WTC11 (cell line): ENCODE measurements around the gene GRID2. TPM values are rescaled to one million over a fixed set of nuclear protein-coding genes. Genes with fewer than 3 reads are reported as not detected.

Experiments used
- ATAC-seq: fragments of 200-7000 bp; cut with Tn5 transposase; 2 replicates; pipeline ENCODE4 v1.10.0; 2021; ENCODE audit warnings: mild to moderate bottlenecking, moderate library complexity
- CTCF ChIA-PET: fragments of 300-600 bp; sonication (Branson Sonifier 250); formaldehyde crosslinking; loops from one replicate; lab custom pipeline; 2021; ENCODE audit warnings: antibody characterized with exemption; lab: Charles Lee
- POLR2A ChIA-PET: fragments of 350-600 bp; sonication (Branson Sonifier 250); formaldehyde crosslinking; loops from one replicate; lab custom pipeline; 2021; ENCODE audit warnings: antibody characterized with exemption; lab: Charles Lee
- DNase-seq: peaks from one replicate; pipeline ENCODE4 v3.0.0; 2021; ENCODE audit warnings: low spot score
- H3K27ac Mint-ChIP-seq: 2 replicates; pipeline ENCODE4 v1.8.0; 2021; ENCODE audit warnings: mixed read lengths
- H3K27me3 Mint-ChIP-seq: 2 replicates; pipeline ENCODE4 v1.8.0; 2021; ENCODE audit warnings: low read depth, mild to moderate bottlenecking, moderate library complexity, mixed read lengths
- H3K36me3 Mint-ChIP-seq: 2 replicates; pipeline ENCODE4 v1.8.0; 2021; ENCODE audit warnings: mixed read lengths
- H3K4me1 Mint-ChIP-seq: 2 replicates; pipeline ENCODE4 v1.8.0; 2022; ENCODE audit warnings: mixed read lengths
- H3K4me3 Mint-ChIP-seq: 2 replicates; pipeline ENCODE4 v1.8.0; 2021; ENCODE audit warnings: mild to moderate bottlenecking, moderate library complexity, mixed read lengths
- H3K9me3 Mint-ChIP-seq: 2 replicates; pipeline ENCODE4 v1.8.0; 2021; ENCODE audit warnings: mixed read lengths
- ATF3 ChIP-seq: sonication (generic); formaldehyde crosslinking; conservative IDR thresholded peaks from 2 replicates; pipeline ENCODE4 v1.8.1; 2022; ENCODE audit warnings: mild to moderate bottlenecking, missing genetic modification reagents
- CTCF ChIP-seq: fragments of 200-600 bp; IDR thresholded peaks from 2 replicates; pipeline ENCODE4 v1.8.0; 2022; ENCODE audit warnings: antibody characterized with exemption
- E2F1 ChIP-seq: sonication (generic); formaldehyde crosslinking; IDR thresholded peaks from 2 replicates; pipeline ENCODE4 v1.8.0; 2022; ENCODE audit warnings: mild to moderate bottlenecking, missing genetic modification reagents
- E2F4 ChIP-seq: sonication (generic); formaldehyde crosslinking; IDR thresholded peaks from 2 replicates; pipeline ENCODE4 v1.8.1; 2022; ENCODE audit warnings: low read depth, mild to moderate bottlenecking, moderate library complexity, missing genetic modification reagents, borderline replicate concordance
- ELF4 ChIP-seq: sonication (generic); formaldehyde crosslinking; IDR thresholded peaks from 2 replicates; pipeline ENCODE4 v1.8.1; 2022; ENCODE audit warnings: low read depth, mild to moderate bottlenecking, moderate library complexity, missing genetic modification reagents
- ERG ChIP-seq: fragments of 250-450 bp; sonication (Bioruptor Pico); IDR thresholded peaks from 2 replicates; pipeline ENCODE4 v1.8.0; 2021; ENCODE audit warnings: mild to moderate bottlenecking
- ESRRA ChIP-seq: sonication (generic); formaldehyde crosslinking; IDR thresholded peaks from 2 replicates; pipeline ENCODE4 v1.8.1; 2022; ENCODE audit warnings: mild to moderate bottlenecking, missing genetic modification reagents, borderline replicate concordance
- FOXK1 ChIP-seq: sonication (generic); formaldehyde crosslinking; IDR thresholded peaks from 2 replicates; pipeline ENCODE4 v1.8.0; 2022; ENCODE audit warnings: mild to moderate bottlenecking, moderate library complexity, missing genetic modification reagents
- FOXP1 ChIP-seq: sonication (generic); formaldehyde crosslinking; IDR thresholded peaks from 2 replicates; pipeline ENCODE4 v1.8.0; 2022; ENCODE audit warnings: missing genetic modification reagents, mild to moderate bottlenecking, moderate library complexity, borderline replicate concordance
- GTF2I ChIP-seq: fragments of 250-450 bp; sonication (Bioruptor Pico); conservative IDR thresholded peaks from 2 replicates; pipeline ENCODE4 v1.4.0; 2021; ENCODE audit warnings: mild to moderate bottlenecking
- IRF2 ChIP-seq: sonication (generic); formaldehyde crosslinking; IDR thresholded peaks from 2 replicates; pipeline ENCODE4 v1.8.0; 2022; ENCODE audit warnings: low read depth, missing genetic modification reagents, borderline replicate concordance
- JUN ChIP-seq: sonication (generic); formaldehyde crosslinking; IDR thresholded peaks from 2 replicates; pipeline ENCODE4 v1.8.0; 2023; ENCODE audit warnings: mild to moderate bottlenecking, missing genetic modification reagents
- KAT7 ChIP-seq: sonication (generic); formaldehyde crosslinking; IDR thresholded peaks from 2 replicates; pipeline ENCODE4 v1.8.1; 2023; ENCODE audit warnings: missing genetic modification reagents, mild to moderate bottlenecking, borderline replicate concordance
- NR1H2 ChIP-seq: sonication (generic); formaldehyde crosslinking; IDR thresholded peaks from 2 replicates; pipeline ENCODE4 v1.9.0; 2021; ENCODE audit warnings: mild to moderate bottlenecking, moderate library complexity, missing genetic modification reagents
- RORB ChIP-seq: fragments of 250-450 bp; sonication (Bioruptor Pico); IDR thresholded peaks from 2 replicates; pipeline ENCODE4 v1.9.0; 2021; ENCODE audit warnings: mild to moderate bottlenecking
- SMAD3 ChIP-seq: sonication (generic); formaldehyde crosslinking; IDR thresholded peaks from 2 replicates; pipeline ENCODE4 v1.8.0; 2022; ENCODE audit warnings: missing genetic modification reagents, mild to moderate bottlenecking, borderline replicate concordance
- TEAD4 ChIP-seq: sonication (generic); formaldehyde crosslinking; IDR thresholded peaks from 2 replicates; pipeline ENCODE4 v1.8.0; 2022; ENCODE audit warnings: mild to moderate bottlenecking, missing genetic modification reagents
- USF2 ChIP-seq: sonication (generic); formaldehyde crosslinking; IDR thresholded peaks from 2 replicates; pipeline ENCODE4 v1.8.1; 2023; ENCODE audit warnings: mild to moderate bottlenecking, missing genetic modification reagents, moderate library complexity
- ZBTB21 ChIP-seq: sonication (generic); formaldehyde crosslinking; IDR thresholded peaks from 2 replicates; pipeline ENCODE4 v1.8.1; 2023; ENCODE audit warnings: mild to moderate bottlenecking, missing genetic modification reagents, borderline replicate concordance
- ZNF138 ChIP-seq: sonication (generic); formaldehyde crosslinking; conservative IDR thresholded peaks from 2 replicates; pipeline ENCODE4 v1.8.1; 2022; ENCODE audit warnings: mild to moderate bottlenecking, moderate library complexity, missing genetic modification reagents
- ZNF232 ChIP-seq: sonication (generic); formaldehyde crosslinking; IDR thresholded peaks from 2 replicates; pipeline ENCODE4 v1.8.0; 2022; ENCODE audit warnings: mild to moderate bottlenecking, missing genetic modification reagents
- ZNF263 ChIP-seq: sonication (generic); formaldehyde crosslinking; IDR thresholded peaks from 2 replicates; pipeline ENCODE4 v1.8.1; 2022; ENCODE audit warnings: low read depth, mild to moderate bottlenecking, moderate library complexity, missing genetic modification reagents
- ZNF281 ChIP-seq: sonication (generic); formaldehyde crosslinking; IDR thresholded peaks from 2 replicates; pipeline ENCODE4 v1.8.0; 2023; ENCODE audit warnings: mild to moderate bottlenecking, missing genetic modification reagents
- ZNF423 ChIP-seq: fragments of 250-450 bp; sonication (Bioruptor Pico); IDR thresholded peaks from 2 replicates; pipeline ENCODE4 v2.1.2; 2022; ENCODE audit warnings: mild to moderate bottlenecking, moderate library complexity
- ZSCAN18 ChIP-seq: fragments of 250-450 bp; sonication (Bioruptor Pico); IDR thresholded peaks from 2 replicates; pipeline ENCODE4 v2.1.2; 2022; ENCODE audit warnings: mild to moderate bottlenecking, moderate library complexity
- total RNA-seq: library from RNA; stranded (reverse); gene quantifications from 3 replicates; pipeline ENCODE4 v1.2.3, GENCODE V29; 2021

The GRID2 gene
- total RNA-seq, 1 experiment from 2014 or later, result 26.8 TPM

- no peak overlapping the region for H3K4me3 Mint-ChIP-seq
- ATAC-seq (no peak), DNase-seq (no peak)
- H3K9me3 Mint-ChIP-seq, result no peaks in the 10 kb centered on the region
- TF ChIP-seq ELF4 (CRISPR knock-in tag) (no peak), E2F1 (no peak), ZNF281 (CRISPR knock-in tag) (no peak), ERG (CRISPR knock-in tag) (no peak), JUN (no peak), GTF2I (CRISPR knock-in tag) (no peak), TEAD4 (CRISPR knock-in tag) (no peak), NR1H2 (CRISPR knock-in tag) (no peak), ESRRA (no peak), IRF2 (CRISPR knock-in tag) (no peak), RORB (no peak), E2F4 (no peak), FOXP1 (no peak), ZNF138 (CRISPR knock-in tag) (no peak), CTCF (no peak), ATF3 (no peak), ZNF232 (CRISPR knock-in tag) (no peak), ZBTB21 (CRISPR knock-in tag) (no peak)
- TF ChIP-seq, all 79 proteins: peak for 0
- Mint-ChIP-seq H3K27ac (no peak overlapping the region), H3K36me3 (no peaks in the 10 kb centered on the region), H3K4me1 (peaks cover 31% of the 10 kb centered on the region), H3K27me3 (no peaks in the 10 kb centered on the region)
- ChIA-PET CTCF (no interaction called here), POLR2A (no interaction called here)
Measured at GRCh38 chr4:92522356-92522755, 218.6 kb downstream of the GRID2 start.

GRCh38 chr4:92524131-92524530, 220.4 kb downstream of the GRID2 start:
- no peak for TF ChIP-seq ZNF263
- TF ChIP-seq FOXK1, result no peak
- TF ChIP-seq USF2 (CRISPR knock-in tag), result no peak
- no peak for TF ChIP-seq FOXP1
- no peak for TF ChIP-seq ZSCAN18
- no peak for TF ChIP-seq ZNF423
- no peak for TF ChIP-seq SMAD3
- TF ChIP-seq KAT7 (CRISPR knock-in tag), result no peak
- ChIA-PET CTCF (no interaction called here), POLR2A (no interaction called here)
- no peak for DNase-seq
- no peaks in the 10 kb centered on the region for H3K9me3 Mint-ChIP-seq
- H3K27me3 Mint-ChIP-seq, result no peaks in the 10 kb centered on the region
- H3K27ac Mint-ChIP-seq, result no peak overlapping the region
- H3K36me3 Mint-ChIP-seq, result no peaks in the 10 kb centered on the region
- peaks cover 25% of the 10 kb centered on the region for H3K4me1 Mint-ChIP-seq
- no peak for ATAC-seq
- H3K4me3 Mint-ChIP-seq, result no peak overlapping the region
